Lower leg skin (tissue), 3 donors: ENCODE results near the gene DTX3.

Source experiments
- POLR2A ChIP-seq, 2 donors: fragments of 450-650 bp; IDR thresholded peaks; one replicate each; pipeline ENCODE4 v1.6.1; 2016 to 2017; ENCODE audit warnings: antibody characterized with exemption in 2 of 2, mild to moderate bottlenecking in 1 of 2, moderate library complexity in 1 of 2
- TF ChIP-seq, protein P1 (sequence below), 3 donors: fragments of 450-650 bp; IDR thresholded peaks; one replicate each; pipeline ENCODE4 v1.5.1; 2016; ENCODE audit warnings: antibody characterized with exemption in 3 of 3, mild to moderate bottlenecking in 3 of 3, moderate library complexity in 2 of 3

DNA sequence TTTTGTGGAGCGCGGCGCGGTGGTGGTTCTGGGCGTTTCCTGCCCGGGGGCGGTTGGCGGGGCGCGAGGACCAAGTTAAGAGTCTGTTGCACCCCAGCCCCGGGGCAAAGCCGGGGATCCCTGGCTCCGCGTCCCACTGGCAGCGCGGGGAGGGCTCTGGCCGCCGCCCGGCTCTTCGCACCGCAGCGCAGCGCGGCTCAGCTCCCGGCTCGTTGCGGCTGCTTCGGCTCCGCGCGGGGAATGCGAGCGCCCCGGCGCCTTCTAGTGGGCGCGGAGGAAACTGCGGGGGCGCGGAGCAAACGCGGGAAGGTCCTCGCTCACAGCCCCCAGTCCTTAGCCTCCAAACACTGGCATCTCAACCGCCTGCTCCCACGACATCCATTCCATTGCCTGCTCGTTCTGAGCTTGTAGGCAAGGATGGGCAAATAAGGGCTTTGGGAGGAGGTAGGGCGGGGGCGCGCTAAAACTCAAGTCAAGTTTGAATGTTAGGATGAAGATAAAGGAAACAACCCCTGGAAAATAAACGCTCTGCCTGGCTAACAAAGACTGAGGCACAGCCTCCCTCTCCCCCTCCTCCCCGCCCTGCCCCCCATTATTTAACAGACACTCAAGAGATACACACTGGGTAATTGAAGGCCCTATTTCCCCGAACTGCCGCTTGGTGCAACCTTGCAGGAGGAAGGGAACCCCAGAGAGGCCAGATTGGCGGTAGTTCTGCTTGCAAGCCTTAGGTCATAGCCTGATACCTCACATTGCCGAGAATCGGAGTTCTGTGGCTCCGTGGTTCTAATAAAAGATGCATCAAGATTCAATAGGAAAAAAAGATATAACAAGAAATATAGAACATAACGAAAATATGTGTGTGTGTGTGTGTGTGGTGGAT is 28.6 kb downstream of the DTX3 start, which contains the start of gene B4GALNT1:
- no peak for TF ChIP-seq POLR2A (IDR thresholded peaks at IDR 0.05)
- TF ChIP-seq, protein P1, sequence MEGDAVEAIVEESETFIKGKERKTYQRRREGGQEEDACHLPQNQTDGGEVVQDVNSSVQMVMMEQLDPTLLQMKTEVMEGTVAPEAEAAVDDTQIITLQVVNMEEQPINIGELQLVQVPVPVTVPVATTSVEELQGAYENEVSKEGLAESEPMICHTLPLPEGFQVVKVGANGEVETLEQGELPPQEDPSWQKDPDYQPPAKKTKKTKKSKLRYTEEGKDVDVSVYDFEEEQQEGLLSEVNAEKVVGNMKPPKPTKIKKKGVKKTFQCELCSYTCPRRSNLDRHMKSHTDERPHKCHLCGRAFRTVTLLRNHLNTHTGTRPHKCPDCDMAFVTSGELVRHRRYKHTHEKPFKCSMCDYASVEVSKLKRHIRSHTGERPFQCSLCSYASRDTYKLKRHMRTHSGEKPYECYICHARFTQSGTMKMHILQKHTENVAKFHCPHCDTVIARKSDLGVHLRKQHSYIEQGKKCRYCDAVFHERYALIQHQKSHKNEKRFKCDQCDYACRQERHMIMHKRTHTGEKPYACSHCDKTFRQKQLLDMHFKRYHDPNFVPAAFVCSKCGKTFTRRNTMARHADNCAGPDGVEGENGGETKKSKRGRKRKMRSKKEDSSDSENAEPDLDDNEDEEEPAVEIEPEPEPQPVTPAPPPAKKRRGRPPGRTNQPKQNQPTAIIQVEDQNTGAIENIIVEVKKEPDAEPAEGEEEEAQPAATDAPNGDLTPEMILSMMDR (IDR thresholded peaks at IDR 0.05), result peak in 1 of 3 donors; percentile 53
